Measurements from ENCODE around the gene SOS2. TPM values are rescaled to one million over a fixed set of nuclear protein-coding genes. Genes with fewer than 3 reads are reported as not detected.

The SOS2 gene
- total RNA-seq, 1 experiment from 2014 or later, result 9.9 TPM

GRCh38 chr14:50116181-50116956, 115.0 kb downstream of the SOS2 start, which contains the start of gene VCPKMT:
TSS of gene VCPKMT (minus strand) at chr14:50116572. CDS start at chr14:50116552, 20 bp downstream.
- POLR2A ChIA-PET (ENCODE audit: unreplicated experiment), result interaction anchor here (0.6 kb wide), 3 partner anchors 253 to 263 kb away, joined by 3 to 5 read pairs (median 3); no protein-coding TSS in a partner anchor
- Histone ChIP-seq H3K9me2 (replicated peaks; ENCODE audit: low read length) (no peaks in the 10 kb centered on the region), H3K27me3 (ENCODE audit: low read length) (no peaks in the 10 kb centered on the region), H2AFZ (ENCODE audit: low read length) (peak within 1 kb of the TSS; percentile 86), H3K27ac (ENCODE audit: low read length) (peak within 1 kb of the TSS; percentile 67), H3K9me3 (ENCODE audit: low read length) (no peaks in the 10 kb centered on the region), H4K20me1 (ENCODE audit: low read length) (peaks cover 9% of the 10 kb centered on the region), H3K36me3 (ENCODE audit: low read depth, low read length) (peaks cover 32% of the 10 kb centered on the region), H3K9ac (ENCODE audit: low read length) (peak within 1 kb of the TSS; percentile 87), H3K4me1 (ENCODE audit: insufficient read depth, low read length) (peaks cover 23% of the 10 kb centered on the region), H3K4me3 (ENCODE audit: low read length) (peak within 1 kb of the TSS; percentile 91), H3K4me2 (ENCODE audit: low read length) (peak within 1 kb of the TSS; percentile 89), H3K79me2 (ENCODE audit: low read length) (peaks cover 42% of the 10 kb centered on the region), H3F3A (ENCODE audit: low read length, unreplicated experiment) (no peaks in the 10 kb centered on the region)
- TF ChIP-seq CTCF (conservative IDR thresholded peaks at IDR 0.05; ENCODE audit: low read depth, low read length) (no peak), EZH2phosphoT487 (IDR thresholded peaks at IDR 0.05; ENCODE audit: borderline replicate concordance, low read length) (no peak), EZH2 (IDR thresholded peaks at IDR 0.05; ENCODE audit: low read length, unreplicated experiment) (no peak)
- no TSS peak for BruUV-seq (replicated peaks)
- DNase-seq (peak; percentile 96), ATAC-seq (peak; percentile 99)
- intact Hi-C loops (cut with micrococcal nuclease), result loop anchor here (1.0 to 2.0 kb wide), 3 partner anchors 117 to 416 kb away; partner anchors contain the start of gene MAP4K5
- CTCF ChIA-PET, result no interaction called here

- H3K79me2 ChIP-seq (ENCODE audit: low read length), result peaks cover 49% of the 10 kb centered on the region
Observed at GRCh38 chr14:50113381-50114035, 117.9 kb downstream of the SOS2 start.

More at GRCh38 chr14:50113381-50114035, 117.9 kb downstream of the SOS2 start:
- ATAC-seq (no peak), DNase-seq (no peak)
- H3K4me1 ChIP-seq (ENCODE audit: insufficient read depth, low read length), result peaks cover 23% of the 10 kb centered on the region
- no peaks in the 10 kb centered on the region for H3F3A ChIP-seq (ENCODE audit: low read length, unreplicated experiment)
- no peak for TF ChIP-seq CTCF (conservative IDR thresholded peaks at IDR 0.05; ENCODE audit: low read depth, low read length)
- TF ChIP-seq EZH2phosphoT487 (IDR thresholded peaks at IDR 0.05; ENCODE audit: borderline replicate concordance, low read length), result no peak
- no peak for TF ChIP-seq EZH2 (IDR thresholded peaks at IDR 0.05; ENCODE audit: low read length, unreplicated experiment)
- intact Hi-C loops (cut with micrococcal nuclease), result no loop called here
- no peaks in the 10 kb centered on the region for H3K9me2 ChIP-seq (replicated peaks; ENCODE audit: low read length)
- POLR2A ChIA-PET (ENCODE audit: unreplicated experiment), result no interaction called here
- no peaks in the 10 kb centered on the region for H3K9me3 ChIP-seq (ENCODE audit: low read length)
- H3K36me3 ChIP-seq (ENCODE audit: low read depth, low read length), result peaks cover 49% of the 10 kb centered on the region
- H3K4me2 ChIP-seq (ENCODE audit: low read length), result no peak overlapping the region
- CTCF ChIA-PET, result no interaction called here
- H3K27me3 ChIP-seq (ENCODE audit: low read length), result no peaks in the 10 kb centered on the region
- no peak overlapping the region for H2AFZ ChIP-seq (ENCODE audit: low read length)
- peaks cover 9% of the 10 kb centered on the region for H4K20me1 ChIP-seq (ENCODE audit: low read length)
- no TSS peak for BruUV-seq (replicated peaks)
- H3K4me3 ChIP-seq (ENCODE audit: low read length), result no peak overlapping the region
- H3K27ac ChIP-seq (ENCODE audit: low read length), result no peak overlapping the region
- no peak overlapping the region for H3K9ac ChIP-seq (ENCODE audit: low read length)

Data from PC-3 (cell line).